IPS DF 19.7 (cell line): Measurements from ENCODE around the gene SIAH1.
"Not testable (repeated sequence)": the region's sequence is repeated elsewhere in the genome, so short reads cannot be mapped to it uniquely, and the experiment has no call there.

Experiments used
- DNase-seq: peaks from one replicate; pipeline ENCODE4 v3.0.0-alpha.2; 2013; ENCODE audit warnings: low read depth, low spot score

SIAH1 gene

DNA sequence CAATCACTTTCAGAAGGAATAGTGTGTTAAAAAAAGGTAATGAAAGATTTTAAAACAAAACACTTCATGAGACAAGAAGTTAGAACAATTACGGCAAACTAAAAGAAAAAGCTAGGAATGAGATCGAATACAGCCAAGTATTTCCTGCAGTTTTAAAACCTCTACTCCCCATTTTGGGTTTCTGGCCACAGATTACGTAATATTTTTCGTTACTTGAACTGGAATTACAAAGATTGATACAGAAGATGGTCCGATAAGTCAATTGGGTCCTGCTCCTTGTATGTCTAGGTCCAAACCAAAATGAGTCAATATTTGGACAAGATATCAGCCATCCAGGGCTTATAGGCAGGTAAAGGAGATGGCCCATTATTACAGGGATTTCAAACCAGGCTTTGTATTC is 52.2 kb downstream of the SIAH1 start:
- no peak for DNase-seq

DNA sequence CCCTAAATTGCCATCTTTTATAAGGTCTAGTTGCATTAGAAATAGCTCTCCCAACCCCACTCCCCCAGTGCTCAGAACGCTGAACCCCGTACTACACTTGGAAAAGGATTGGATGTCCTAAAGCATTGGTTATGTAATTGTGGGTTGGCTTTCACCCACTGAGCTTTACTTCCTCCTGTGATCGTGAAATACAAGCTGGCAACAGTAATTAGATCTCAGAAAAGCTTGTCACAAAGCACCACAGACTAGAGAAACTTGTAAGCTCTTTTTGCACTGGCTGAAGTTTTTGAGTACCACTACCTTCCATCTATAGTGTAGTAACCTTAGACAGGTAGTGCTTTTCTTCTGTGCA is 54.4 kb downstream of the SIAH1 start:
- no peak for DNase-seq

DNA sequence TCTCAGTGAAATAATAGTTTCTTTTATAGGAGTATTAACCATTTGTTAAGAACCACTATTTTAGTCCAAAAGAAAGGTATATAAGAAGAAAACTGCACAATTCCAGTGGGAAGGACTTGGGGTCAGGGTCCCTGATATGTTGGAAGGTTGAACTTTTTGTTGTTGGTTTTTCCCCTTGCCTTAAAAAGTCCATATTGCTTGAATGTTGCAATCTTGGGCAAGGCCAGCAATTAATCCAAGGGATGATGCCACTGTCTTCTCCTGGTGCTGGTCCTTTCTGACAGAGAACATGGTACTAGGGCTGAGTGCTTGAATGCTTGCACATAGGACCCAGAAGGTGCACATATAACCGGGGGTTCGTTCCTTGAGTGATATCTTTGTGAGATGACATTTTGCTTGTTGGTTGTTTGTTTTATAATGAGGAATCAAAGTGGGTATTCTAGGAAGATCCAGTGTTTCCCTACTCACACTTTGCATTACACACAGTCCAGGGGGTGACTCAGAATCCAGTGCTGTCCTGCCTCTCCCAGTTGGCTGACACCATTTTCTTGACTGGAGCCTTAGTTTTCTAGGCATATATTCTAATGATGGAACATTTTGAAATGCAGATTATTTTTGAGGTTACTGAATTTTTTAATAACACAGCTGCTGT is 54.9 kb downstream of the SIAH1 start:
- DNase-seq: no peak

DNA sequence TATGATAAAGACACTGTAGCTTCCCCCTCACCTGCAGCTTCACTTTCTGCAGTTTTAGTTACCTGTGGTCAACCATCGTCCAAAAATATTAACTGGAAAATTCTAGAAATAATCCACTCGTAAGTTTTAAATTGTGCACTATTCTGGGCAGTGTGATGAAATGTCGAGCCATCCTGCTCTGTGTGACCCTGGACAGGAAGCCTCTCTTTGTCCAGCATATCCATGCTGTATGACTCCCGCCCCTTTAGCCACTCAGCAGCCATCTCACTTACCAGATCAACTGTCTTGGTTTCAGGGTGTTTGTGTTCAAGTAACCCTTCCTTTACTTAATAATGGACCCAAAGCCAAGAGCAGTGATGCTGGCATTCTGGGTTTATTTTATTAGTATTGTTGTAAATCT is 56.1 kb downstream of the SIAH1 start:
- no peak for DNase-seq

DNA sequence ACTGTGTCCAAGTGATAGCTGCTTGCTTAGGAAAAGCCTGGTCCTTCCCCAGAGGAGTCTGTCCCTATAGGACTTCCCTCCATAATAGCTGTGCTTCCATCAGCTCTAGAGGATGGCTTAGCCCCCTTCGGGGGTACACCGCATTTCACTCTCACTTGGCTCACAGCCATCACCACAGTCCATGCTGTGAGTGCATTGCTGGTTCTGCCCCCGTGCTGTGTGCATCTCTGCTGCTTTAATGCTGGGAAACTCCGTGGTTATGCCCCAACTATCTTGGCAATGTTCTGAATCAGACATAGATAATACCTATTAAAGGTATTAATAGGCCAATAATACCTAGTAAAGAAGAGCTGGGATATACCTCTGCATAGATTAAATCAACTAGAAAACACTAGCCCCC is 58.3 kb downstream of the SIAH1 start:
- DNase-seq: no peak

DNA sequence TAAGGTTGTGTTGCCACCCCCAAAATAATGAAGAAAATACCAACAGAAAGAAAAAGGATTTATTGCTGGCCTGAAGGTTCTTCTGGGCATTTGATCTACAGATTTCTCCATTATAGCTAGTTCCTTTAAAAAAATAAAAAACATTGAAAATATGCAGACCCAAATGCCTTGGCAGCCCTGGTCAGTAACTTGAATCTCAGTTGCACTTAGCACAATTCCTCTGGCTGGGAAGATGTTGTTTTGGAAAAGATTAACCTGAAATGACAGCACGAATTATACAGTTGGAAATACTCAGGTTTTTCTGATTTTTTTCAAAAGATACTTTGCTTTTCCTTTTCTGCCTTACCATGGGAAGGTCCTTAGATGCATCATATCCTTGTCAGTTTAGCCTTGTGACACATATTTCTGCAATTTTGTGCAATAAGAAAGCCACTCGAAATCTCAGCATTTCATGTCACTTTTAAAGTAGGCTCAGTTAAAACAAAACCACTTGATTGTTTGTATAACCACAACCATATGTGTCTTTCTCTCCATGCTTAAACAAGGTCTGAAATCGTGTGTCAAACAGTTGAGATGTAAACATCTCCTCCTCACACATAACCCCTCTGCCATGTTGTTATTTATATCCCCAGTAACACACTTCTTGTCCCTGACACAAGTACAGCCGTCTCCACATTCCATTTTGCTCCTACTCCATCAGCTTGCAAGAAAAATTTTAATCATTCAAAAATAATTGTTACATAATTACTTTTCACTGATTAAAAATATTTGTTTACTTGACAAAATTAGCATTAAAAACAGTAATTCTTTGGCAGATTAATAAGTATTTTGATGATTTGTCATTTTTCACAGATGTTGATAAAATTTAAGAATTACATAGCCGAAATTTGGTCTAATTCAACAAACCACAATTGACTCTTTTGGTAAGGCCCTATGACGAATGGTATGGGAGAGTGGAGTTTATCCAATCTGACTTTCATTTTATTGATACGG is 61.1 kb downstream of the SIAH1 start:
- no peak for DNase-seq

DNA sequence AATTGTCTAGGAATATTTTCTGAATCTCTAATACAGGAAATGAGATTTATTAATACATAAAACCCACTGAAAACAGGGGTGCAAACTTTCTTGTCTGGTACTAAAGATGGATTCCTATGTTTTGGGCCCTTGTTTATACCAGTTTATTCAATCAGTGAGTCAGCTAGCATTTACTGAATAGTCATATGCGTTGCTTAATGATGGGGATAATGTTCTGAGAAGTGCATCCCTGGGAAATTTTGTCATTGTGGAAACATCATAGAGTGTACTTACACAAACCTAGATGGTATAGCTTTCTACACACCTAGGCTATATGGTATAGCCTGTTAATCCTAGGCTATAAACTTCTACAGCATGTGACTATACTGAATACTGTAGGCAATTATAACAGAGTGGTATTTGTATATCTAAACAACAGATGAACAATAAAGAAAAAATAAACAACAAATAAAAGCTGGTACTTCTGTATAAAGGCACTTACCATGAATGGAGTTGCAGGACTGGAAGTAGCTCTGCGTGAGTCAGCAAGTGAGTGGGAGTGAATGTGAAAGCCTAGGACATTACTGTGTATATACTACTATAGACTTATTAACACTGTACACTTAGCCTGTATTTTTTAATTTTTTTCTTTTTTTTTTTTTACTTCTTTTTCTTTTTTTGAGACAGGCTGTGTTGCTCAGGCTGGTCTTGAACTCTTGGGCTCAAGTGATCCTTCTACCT is 63.7 kb downstream of the SIAH1 start:
- DNase-seq: no peak

DNA sequence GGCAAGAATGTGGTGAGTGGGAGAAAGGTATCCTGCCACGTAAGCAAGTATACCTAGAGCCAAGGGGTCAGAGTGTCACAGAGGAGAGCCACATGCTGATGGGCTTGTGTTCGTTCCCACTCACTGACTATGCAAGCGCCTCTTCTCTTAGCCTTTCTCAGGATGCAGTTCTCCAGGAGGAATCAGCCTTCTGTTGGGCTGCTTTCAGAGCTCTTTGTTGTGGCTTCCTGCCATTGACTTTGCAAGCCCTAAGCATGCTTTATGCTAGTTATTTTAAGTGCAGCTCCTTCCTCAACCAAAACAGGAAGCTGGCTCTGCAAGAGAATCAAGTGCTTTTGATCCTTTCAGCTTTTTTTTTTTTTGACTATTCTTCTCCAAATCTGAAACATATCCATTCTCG is 66.6 kb downstream of the SIAH1 start:
- peak; percentile 79 for DNase-seq

DNA sequence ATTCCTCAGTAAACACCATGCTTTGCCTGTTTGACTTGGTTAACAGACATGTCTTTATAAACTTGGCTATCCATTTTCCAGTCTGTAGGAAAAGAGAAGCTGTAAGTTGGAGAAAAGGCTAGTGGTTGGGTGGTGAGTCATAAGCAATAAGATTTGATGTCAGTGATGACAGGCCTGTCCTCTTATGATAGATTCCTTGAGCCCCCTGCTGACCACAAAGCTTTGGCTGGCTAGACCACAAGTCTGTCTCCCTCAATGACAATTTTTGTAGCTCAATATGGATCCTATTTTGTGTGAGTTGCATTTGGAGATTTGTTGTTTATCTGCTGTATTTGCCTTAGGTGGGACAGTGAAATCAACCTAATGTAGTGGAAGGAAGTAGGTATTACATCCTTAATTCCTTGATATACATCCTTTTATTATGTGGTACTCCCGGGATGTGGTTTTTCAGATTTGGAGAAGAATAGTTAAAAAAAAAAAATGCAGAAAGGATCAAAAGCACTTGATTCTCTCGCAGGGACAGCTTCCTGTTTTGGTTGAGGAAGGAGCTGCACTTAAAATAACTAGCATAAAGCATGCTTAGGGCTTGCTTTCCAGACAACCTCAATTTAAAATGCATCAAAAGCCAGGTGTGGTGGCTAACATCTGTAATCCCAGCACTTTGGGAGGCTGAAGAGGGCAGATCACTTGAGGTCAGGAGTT is 67.4 kb downstream of the SIAH1 start:
- no peak for DNase-seq

DNA sequence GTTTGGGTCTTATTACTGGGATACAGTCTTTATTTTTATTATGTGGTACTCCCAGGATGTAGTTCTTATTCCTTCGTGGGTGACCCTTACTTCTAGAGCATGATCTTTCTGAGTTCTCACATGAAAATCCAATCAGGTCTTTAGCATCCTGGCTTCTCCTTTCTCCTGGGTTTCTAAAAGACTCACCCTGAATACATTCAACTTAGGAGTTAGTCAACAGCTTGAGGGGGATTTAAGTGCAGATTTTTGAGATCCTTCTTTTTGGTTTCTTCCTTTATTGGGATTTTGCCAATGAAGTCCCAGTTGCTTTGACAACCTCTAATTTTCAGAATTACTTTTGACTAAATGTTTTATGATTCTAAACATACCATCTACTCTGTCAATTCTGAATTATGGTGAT is 68.2 kb downstream of the SIAH1 start:
- no peak for DNase-seq

DNA sequence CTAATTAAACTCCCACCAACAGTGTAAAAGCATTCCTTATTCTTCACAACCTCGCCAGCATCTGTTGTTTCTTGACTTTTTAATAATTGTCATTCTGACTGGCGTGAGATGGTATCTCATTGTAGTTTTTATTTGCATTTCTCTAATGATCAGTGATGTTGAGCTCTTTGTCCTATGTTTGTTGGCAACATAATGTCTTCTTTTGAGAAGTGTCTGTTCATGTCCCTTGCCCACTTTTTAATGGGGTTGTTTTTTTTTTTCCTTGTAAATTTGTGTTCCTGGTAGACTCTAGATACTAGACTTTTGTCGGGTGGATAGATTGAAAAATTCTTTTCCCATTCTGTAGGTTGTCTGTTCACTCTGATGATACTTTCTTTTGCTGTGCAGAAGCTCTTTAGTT is 71.3 kb downstream of the SIAH1 start:
- not testable (repeated sequence) for DNase-seq

DNA sequence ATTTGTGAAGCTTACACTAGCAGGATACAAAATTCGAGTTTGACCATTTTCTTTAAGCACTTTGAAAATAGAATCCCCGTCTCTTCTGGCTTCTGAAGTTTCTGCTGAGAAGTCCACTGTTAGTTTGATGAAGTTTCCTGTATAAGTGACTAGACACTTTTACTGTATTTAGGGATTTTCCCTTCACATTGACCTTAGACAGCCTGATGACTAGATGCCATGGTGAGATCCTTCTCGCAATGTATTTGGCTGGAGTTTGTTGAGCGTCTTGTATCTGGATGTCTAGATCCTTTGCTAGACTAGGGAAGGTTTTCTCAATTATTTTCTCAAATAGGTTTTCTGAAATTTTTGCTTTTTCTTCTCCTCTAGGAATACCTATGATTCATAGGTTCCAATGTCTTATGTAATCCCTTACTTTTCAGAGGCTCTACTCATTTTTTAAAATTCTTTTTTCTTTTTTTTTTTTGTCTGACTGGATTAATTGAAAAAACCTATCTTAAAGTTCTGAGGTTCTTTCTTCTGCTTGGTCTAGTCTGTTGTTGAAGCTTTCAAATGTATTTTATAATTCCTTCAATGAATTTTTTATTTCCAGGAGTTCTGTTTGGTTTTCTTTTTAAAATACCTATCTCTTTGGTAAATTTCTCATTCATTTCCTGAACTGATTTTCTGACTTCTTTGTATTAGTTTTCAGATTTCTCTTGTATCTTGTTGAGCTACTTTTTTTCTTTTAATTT is 74.1 kb downstream of the SIAH1 start:
- DNase-seq: no peak
